Superior temporal gyrus (tissue), 1 donor: ENCODE measurements around the gene OR6S1.
"Not testable (repeated sequence)": the region's sequence is repeated elsewhere in the genome, so short reads cannot be mapped to it uniquely, and the experiment has no call there.

ENCODE experiments used
- DNase-seq: peaks from one replicate; pipeline ENCODE4 v3.0.0-alpha.2; 2016; ENCODE audit errors: extremely low spot score

Gene OR6S1

DNA sequence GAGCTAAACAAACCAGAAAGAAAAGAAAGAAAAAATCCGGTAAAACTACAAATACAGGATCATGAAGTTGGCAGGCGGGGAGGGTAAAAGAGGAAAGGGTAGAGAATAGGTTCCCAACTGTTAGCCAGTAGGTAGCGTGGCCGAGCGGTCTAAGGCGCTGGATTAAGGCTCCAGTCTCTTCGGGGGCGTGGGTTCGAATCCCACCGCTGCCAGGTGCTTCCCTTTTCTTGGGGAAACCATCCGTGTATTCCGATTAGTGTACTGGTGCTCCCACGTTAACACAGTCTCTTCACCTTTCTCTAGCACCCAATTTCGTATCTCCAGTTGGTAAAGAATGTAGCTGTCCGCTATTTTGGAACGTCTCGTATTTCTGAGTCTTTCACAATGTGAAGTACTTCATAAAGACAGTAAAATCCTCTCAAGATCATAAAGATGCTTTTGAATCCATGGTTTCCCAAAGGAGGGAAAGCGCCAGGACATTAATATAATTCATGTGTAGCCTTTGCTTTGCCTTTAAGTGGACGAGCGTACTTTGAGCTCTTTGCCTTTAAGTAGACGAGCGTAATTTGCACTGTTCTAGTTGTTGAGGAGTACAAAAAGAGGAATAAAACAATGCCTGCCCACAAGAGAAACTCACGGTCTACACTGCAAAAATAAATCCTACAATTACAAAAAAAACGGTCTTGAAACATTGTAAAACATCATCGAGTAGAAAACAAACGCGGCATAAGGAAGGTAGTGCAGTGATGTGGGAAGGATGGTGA is 31.3 kb downstream of the OR6S1 start:
- peak; percentile 88 for DNase-seq

DNA sequence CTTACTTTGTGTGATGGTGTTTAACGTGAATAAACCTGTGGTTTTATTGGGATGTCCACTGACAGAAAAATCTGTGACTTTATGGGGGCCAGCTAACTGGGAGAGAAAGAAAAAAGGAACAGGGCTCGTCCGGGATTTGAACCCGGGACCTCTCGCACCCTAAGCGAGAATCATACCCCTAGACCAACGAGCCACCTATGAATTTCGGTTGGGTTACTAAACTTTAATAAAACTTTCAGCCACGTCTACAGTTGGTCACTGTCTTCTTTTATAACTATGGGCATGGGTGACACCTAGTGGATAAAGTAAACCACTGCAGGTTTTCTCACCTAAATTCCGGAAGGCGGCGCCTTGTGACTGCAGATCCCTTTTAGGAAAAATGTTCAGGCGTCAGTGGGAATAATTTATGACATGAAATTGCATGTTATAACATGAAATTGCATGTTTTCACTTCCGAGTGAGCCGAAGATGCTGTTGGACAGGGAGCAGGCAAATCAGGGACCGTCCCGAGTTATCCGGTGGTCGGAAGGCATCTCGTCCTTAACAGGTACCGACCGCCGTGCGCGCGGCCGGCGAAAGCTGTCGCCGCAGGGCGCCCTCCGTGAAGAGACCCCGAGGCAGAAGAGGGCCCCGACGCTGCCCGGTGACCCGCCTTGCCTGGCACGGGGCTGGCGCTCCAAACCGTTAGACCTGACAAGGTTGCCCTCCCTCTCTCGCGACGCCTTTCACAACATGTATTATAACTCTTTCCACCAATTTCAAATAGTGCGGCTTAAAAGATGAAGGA is 32.1 kb downstream of the OR6S1 start:
- peak; percentile 97 for DNase-seq

GRCh38 chr14:20608383-20609110 is 32.9 kb downstream of the OR6S1 start:
- no peak for DNase-seq

GRCh38 chr14:20607617-20608016 is 33.9 kb downstream of the OR6S1 start:
- DNase-seq = no peak

DNA sequence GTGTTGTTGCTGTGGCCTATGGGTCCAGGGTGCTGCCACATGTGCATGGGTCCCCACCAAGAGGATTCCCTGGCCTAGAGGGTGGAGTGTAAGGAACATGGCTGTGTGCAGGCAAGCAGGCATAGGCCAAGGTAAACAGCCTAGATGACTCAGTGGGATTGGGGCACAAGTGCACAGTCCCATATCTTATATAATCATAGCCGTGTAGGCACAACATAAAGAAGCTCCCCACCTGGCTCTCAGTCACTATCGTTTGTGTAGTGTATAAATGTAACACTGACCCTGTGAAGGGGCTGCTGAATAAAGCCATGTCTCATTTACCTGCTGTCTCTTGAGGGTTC is 34.6 kb downstream of the OR6S1 start:
- no peak for DNase-seq

DNA sequence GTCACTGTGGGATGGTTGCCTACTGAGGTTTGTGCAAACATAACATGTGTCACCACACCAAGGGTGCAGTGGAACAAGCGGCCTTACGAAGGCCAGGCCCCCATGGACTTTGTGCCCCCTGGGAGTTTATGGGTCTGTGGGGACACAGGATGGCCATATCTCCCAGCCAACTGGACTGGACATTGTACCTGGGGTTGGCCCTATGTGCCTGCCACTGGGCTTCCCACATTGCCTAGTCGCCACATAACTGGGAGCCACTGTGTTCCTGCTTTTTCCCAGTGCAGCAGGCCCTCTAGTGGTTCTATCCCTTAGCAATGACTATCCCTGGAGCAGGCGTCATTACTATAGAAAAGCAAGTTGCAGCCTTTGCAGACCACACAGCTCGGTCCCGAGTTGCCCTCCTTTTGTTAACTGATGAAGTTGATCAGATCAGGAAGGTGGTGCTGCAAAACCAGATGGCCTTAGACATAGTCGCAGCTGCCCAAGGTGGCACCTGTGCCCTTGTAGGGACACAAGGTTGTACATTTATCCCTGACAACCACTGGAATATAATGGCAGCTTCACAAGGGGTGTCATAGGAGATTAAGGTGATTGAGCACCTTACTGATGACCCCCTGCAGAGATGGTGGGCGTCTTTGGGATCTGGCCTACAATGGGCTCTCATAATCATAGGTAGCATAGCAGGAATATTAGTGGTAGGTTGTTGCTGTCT is 35.1 kb downstream of the OR6S1 start:
- peak; percentile 28 for DNase-seq

DNA sequence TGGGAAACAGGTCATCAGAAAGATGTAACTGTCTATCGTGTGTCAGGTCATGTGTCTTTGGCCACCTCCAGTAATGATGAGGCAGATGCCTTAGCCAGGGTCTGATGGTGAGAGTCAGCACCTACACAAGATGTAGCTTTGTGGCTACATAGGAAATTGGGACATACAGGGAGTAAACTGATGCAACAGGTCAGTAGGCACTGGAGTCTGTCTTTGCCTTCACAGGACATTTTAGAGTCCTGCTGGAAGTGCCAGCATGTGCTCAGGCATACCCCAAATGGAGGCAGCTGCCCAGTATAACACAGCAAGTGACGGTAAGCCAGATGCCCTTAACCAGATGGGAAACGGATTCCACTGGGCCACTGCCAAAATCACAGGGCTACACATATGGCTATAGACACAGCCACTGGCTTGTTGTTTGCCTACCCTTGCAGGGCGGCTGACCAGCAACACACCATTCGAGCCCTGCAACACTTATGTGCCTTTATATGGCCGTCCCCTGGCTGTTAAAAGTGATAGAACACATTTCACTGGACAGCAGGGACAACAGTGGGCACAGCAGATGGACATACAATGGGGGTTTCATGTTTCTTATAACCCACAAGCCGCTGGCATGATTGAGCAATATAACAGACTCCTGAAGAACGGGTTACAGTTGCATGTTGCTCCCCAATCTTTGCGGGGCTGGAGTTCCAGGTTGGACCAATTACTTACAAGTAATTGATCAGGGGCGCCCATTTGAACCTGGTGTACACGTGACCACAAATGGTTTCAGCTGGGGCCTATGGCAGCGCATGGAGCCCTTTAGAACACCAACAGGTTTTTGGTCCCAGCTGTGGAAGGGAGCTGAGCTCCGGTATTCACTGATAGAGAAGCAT is 37.4 kb downstream of the OR6S1 start:
- no peak for DNase-seq

DNA sequence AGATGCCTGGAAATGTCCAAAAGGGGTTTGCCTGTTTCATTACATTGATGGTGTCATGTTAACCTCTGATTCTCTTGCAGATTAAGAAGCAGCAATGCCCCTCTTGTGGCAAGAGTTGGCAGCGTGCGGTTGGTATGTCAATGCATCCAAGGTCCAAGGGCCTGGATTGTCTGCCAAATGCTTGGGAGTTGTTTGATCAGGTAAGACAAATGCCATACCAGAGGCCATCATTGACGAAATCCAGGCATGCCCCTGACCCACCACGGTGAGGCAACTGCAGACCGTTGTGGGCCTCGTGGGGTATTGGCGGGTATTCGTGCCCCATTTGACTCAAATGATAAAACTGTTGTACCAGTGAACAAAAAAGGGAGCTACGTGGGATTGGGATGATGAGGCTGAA is 38.9 kb downstream of the OR6S1 start:
- DNase-seq = no peak

DNA sequence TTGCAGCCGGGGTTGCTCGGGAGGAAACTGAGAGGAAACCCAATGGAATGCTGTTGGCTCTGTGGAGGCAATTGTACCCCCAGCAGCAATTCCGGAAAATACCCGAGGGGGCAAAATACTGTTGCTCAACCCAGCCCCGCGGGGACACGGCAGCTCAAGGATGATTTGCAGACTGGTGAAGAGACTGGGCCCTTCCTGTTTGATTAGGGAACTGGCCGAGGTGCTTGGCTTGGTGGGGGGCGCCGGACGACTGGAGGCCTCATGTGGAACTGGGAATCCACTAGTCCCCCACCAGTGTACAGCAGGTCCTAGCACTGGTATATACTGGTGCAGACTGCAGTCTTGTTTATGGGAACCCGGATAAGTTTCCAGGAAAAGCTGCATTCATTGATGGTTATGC is 40.0 kb downstream of the OR6S1 start:
- DNase-seq = no peak

GRCh38 chr14:20597108-20597507 is 44.4 kb downstream of the OR6S1 start:
- no peak for DNase-seq

DNA sequence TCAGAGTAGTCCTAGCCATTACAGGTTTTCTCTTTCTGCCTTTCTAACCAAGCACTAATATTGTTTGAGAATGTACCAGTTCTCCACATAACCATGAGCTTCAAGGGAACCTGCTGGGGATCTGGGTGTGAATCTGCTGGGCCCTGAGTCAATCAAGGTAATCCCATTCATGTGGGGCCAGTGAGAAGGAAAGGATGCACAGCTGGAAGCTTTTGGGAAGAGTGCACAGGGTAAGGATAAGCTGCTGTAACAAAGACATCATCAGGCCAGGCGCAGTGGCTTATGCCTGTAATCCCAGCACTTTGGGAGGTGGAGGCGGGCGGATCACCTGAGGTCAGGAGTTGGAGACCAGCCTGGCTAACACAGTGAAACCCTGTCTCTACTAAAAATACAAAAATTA is 45.8 kb downstream of the OR6S1 start:
- DNase-seq = not testable (repeated sequence)

GRCh38 chr14:20592574-20592973 is 48.9 kb downstream of the OR6S1 start:
- DNase-seq = no peak

- no peak for DNase-seq
Measured at GRCh38 chr14:20591235-20591634, 50.3 kb downstream of the OR6S1 start, which contains the start of gene RNASE12. Gene RNASE12 (minus strand): TSS chr14:20591376. CDS start chr14:20590723, 653 bp downstream.
